ENCODE results near the gene PIMREG.

DNA sequence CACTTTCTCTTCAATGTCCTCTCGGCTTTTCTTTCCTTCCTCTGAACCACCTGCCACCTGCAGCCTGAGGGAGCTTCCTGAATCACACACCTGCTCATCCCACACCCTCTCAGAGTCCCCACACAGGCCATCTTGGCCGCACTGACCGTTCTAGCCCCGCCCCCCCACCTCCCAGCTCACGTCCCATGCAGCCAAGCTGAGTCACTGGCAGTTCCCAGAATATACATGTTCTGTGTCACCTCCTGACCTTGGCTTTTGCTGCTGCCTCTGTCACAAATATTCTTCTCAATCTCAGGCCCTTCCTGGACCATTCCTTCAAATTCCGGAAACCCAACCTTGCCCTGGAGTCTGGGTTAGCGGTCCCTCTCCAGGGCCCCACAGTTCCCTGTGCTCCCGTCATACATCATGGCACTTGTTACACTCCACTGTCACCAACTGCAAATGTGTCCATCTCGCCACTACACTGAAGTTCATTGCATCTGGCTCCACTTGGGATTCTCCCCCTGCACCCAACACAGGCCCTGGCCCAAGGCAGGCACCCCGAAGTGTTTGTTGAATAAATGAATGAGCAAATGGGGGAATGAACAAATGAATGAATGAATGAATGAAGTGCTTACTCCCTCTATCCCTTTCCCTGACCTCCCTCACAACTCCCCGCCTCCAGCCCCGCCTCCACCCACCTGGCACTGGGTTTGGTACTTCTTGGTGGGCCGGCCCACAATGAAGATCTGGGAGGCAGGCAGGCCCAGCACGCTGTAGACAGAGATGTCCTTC, 12.8 kb downstream of the PIMREG start:
- TF ChIP-seq, protein P1, sequence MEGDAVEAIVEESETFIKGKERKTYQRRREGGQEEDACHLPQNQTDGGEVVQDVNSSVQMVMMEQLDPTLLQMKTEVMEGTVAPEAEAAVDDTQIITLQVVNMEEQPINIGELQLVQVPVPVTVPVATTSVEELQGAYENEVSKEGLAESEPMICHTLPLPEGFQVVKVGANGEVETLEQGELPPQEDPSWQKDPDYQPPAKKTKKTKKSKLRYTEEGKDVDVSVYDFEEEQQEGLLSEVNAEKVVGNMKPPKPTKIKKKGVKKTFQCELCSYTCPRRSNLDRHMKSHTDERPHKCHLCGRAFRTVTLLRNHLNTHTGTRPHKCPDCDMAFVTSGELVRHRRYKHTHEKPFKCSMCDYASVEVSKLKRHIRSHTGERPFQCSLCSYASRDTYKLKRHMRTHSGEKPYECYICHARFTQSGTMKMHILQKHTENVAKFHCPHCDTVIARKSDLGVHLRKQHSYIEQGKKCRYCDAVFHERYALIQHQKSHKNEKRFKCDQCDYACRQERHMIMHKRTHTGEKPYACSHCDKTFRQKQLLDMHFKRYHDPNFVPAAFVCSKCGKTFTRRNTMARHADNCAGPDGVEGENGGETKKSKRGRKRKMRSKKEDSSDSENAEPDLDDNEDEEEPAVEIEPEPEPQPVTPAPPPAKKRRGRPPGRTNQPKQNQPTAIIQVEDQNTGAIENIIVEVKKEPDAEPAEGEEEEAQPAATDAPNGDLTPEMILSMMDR (IDR thresholded peaks at IDR 0.05): no peak
- TF ChIP-seq POLR2A (IDR thresholded peaks at IDR 0.05): no peak
